Psoas muscle (tissue), 8 donors: ENCODE data around the gene ART3. TPM values are rescaled to one million over a fixed set of nuclear protein-coding genes. Genes with fewer than 3 reads are reported as not detected.

Experiments used
- ATAC-seq, 4 donors: fragments of 200-7000 bp; cut with Tn5 transposase; one replicate each; pipeline ENCODE4 v1.9.1; 2020; ENCODE audit warnings: moderate library complexity in 3 of 4, mild to moderate bottlenecking in 2 of 4
- DNase-seq, 2 donors: peaks; one replicate each; pipeline ENCODE4 v3.0.0-alpha.2; 2020
- H3K27ac ChIP-seq: fragments of 200-600 bp; one replicate; pipeline ENCODE4 v1.8.0; 2022
- H3K27me3 ChIP-seq, 3 donors: fragments of 200-600 bp in 1 of 3; one replicate each; pipeline versions ENCODE4 v1.6.1 to v1.8.0; 2013 to 2022; ENCODE audit warnings: low read length in 2 of 3, mild to moderate bottlenecking in 2 of 3, moderate library complexity in 1 of 3; ENCODE audit not compliant: insufficient read depth in 3 of 3
- H3K36me3 ChIP-seq, 2 donors: fragments of 200-600 bp in 1 of 2; one replicate each; pipeline versions ENCODE4 v1.6.1 to v1.8.0; 2013 to 2022; ENCODE audit warnings: low read depth in 1 of 2, mild to moderate bottlenecking in 1 of 2, moderate library complexity in 1 of 2; ENCODE audit not compliant: insufficient read depth in 1 of 2
- H3K4me1 ChIP-seq: fragments of 200-600 bp; one replicate; pipeline ENCODE4 v1.8.0; 2022
- H3K4me3 ChIP-seq: fragments of 200-600 bp; one replicate; pipeline ENCODE4 v1.8.0; 2022; ENCODE audit warnings: mild to moderate bottlenecking
- H3K9me3 ChIP-seq: fragments of 200-600 bp; one replicate; pipeline ENCODE4 v1.8.0; 2022
- WGBS, 3 donors: extraction: QIAGEN DNeasy Blood & Tissue Kit; methylation state at CpG; one replicate each; pipeline versions ENCODE4 v1.1.6 to v1.1.7; 2013; 5-methylcytosine and 5-hydroxymethylcytosine counted together
- intact Hi-C, 2 donors: fragments of 100-400 bp; cut with DNase I; formaldehyde crosslinking; loops; one replicate each; pipeline versions ENCODE4 v1.11.0 to v1.14.2; 2022
- polyA plus RNA-seq, 3 donors: library from polyadenylated mRNA; stranded (reverse); fragments of 200-250 nt; gene quantifications; one replicate each; pipeline ENCODE4 v1.2.3, GENCODE V29; 2013
- total RNA-seq, 4 donors: library from RNA; stranded (reverse); fragmentation: NEBNext Ultra II Directional in 2 of 4; extraction: Animal tissue kit (Norgen Biotek cat#: 25700) in 2 of 4; gene quantifications; one replicate each; pipeline versions ENCODE4 v1.2.1 to v1.2.4, GENCODE V29; 2021 to 2023
- TF ChIP-seq, protein P1 (sequence below): fragments of 200-600 bp; IDR thresholded peaks from one replicate; pipeline ENCODE4 v1.8.0; 2022; ENCODE audit warnings: antibody characterized with exemption
- donor health status: healthy with polysubstance abuse.
- donor health status: DM: no; HTN: no; CAD: no; lungs with moderate emphysema.
- donor health status: Bipolar disorder and iron deficiency.
- donor health status: healthy.
- donor health status: DM: yes; HTN: yes; CAD: no.
- donor health status: DM: no; HTN: no; CAD: no.
- donor health status: DM: no; HTN: no; CAD: no.
- donor health status: DM: yes; HTN: yes; CAD: no.

Gene ART3
- total and polyA plus RNA-seq, 7 donors: 33.1 to 218 (median 133) TPM

DNA sequence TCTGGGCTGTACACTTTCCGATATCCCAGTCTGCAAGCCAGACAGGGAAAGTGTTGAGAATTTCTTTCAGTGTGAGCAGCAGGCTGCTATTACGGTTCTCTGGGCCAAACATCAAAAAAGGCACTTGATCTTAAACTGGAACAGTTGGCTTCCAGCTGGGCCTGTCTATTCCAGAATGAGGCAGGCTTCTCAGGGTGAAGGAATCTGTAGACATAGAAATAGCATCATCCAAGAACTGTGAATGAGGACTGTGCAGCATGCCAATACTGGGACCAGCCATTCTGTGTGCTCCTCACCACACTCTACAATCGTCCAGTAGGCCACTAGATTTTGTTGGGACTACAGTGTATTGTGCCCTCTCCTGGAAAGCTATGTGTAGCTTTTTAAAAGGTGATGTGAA lies 31.1 kb downstream of the ART3 start:
- 16 to 35% (median 17%) methylated on average over 3 of the region's 3 CpGs for WGBS, 3 donors
- peak overlapping the region; percentile 42 for H3K27ac ChIP-seq
- TF ChIP-seq, protein P1, sequence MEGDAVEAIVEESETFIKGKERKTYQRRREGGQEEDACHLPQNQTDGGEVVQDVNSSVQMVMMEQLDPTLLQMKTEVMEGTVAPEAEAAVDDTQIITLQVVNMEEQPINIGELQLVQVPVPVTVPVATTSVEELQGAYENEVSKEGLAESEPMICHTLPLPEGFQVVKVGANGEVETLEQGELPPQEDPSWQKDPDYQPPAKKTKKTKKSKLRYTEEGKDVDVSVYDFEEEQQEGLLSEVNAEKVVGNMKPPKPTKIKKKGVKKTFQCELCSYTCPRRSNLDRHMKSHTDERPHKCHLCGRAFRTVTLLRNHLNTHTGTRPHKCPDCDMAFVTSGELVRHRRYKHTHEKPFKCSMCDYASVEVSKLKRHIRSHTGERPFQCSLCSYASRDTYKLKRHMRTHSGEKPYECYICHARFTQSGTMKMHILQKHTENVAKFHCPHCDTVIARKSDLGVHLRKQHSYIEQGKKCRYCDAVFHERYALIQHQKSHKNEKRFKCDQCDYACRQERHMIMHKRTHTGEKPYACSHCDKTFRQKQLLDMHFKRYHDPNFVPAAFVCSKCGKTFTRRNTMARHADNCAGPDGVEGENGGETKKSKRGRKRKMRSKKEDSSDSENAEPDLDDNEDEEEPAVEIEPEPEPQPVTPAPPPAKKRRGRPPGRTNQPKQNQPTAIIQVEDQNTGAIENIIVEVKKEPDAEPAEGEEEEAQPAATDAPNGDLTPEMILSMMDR: no peak
- H3K9me3 ChIP-seq: no peaks in the 10 kb centered on the region
- H3K36me3 ChIP-seq: peaks cover 0 to 88% of the 10 kb centered on the region in 2 donors
- H3K4me1 ChIP-seq: no peaks in the 10 kb centered on the region
- H3K27me3 ChIP-seq: no peaks in the 10 kb centered on the region
- intact Hi-C loops: no loop called here
- ATAC-seq (peak; percentile 60 to 82 (median 74)), DNase-seq (no peak)
- H3K4me3 ChIP-seq: no peak overlapping the region

DNA sequence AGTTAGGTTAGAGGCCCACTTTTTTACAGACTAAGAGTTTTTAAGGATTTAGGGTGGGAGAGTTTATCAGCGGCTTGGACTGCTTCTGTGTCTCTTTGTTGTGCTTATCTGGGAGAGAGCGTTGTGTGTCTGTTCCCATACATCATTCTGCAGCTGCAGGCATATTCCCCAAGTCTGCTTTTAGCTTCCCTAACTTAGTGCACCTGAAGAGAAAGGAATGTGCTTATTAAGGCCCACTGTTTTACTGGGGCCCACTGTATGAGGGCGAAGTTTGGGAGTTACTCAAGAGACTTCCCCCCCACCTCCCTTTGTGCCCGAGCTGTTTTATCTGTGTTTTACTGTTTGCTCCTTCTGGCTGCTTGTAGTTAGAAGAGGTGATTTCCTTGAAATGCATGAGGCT lies 31.9 kb downstream of the ART3 start:
- intact Hi-C loops: no loop called here
- ATAC-seq: no peak
- H3K4me1 ChIP-seq: no peaks in the 10 kb centered on the region
- TF ChIP-seq, protein P1: no peak
- peaks cover 0 to 88% of the 10 kb centered on the region in 2 donors for H3K36me3 ChIP-seq
- H3K4me3 ChIP-seq: no peak overlapping the region
- no peak overlapping the region for H3K27ac ChIP-seq
- H3K27me3 ChIP-seq: no peaks in the 10 kb centered on the region
- WGBS, 3 donors: 80 to 93% (median 83%) methylated on average over 4 of the region's 4 CpGs
- no peaks in the 10 kb centered on the region for H3K9me3 ChIP-seq
- no peak for DNase-seq

DNA sequence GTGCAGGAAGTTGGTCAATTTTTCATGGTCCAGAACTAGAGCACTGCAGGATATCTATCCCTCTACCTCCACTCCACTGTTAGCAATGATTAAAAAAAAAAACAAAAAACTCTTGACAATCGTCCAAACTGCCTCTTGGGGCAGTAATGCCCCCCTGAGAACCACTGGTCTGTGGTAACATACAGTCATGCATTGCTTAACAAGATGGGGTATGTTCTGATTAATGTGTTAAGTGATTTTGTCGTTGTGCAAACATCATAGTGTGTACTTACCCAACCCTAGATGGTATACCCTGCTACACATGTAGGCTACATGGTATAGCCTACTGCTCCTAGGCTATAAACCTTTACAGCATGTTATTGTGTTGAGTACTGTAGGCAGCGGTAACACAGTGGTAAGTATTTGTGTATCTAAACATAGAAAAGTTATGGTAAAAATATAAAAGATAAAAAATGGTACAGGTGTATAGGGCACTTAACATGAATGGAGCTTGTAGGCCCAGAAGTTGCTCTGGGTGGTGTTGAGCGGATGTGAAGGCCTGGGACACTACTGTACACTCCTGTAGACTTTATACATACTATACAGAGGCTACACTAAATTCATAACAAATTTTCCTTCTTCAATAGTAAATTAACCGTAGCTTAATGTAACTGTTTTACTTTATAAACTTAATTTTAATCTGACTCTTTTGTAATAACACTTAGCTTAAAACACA lies 34.1 kb downstream of the ART3 start:
- H3K27me3 ChIP-seq: no peaks in the 10 kb centered on the region
- H3K27ac ChIP-seq: no peak overlapping the region
- no peak for DNase-seq
- no peak for ATAC-seq
- H3K4me3 ChIP-seq: no peak overlapping the region
- peaks cover 7 to 91% of the 10 kb centered on the region in 2 donors for H3K36me3 ChIP-seq
- TF ChIP-seq, protein P1: no peak
- H3K9me3 ChIP-seq: no peaks in the 10 kb centered on the region
- intact Hi-C loops: no loop called here
- WGBS, 3 donors: 64 to 68% (median 65%) methylated on average over 5 of the region's 5 CpGs
- no peaks in the 10 kb centered on the region for H3K4me1 ChIP-seq

DNA sequence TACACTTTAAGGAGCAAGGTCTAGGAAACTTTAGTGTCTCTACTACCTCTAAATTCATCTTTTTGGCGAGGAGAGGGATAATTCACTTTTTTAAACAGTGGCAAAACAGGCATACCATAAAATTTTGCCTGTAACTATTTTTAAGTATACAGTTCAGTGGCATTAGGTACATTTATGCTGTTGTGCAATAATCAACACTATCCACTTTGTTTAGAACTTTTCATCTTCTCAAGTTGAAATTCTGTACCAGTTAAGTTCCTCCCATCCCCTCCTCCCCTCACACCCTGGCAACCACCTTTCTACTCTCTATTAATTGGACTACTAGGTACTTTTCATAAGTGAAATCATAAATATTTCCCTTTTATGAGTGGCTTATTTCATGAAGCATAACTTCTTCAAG lies 42.3 kb downstream of the ART3 start:
- TF ChIP-seq, protein P1: no peak
- no peak for ATAC-seq
- Histone ChIP-seq H3K27ac (no peak overlapping the region), H3K9me3 (no peaks in the 10 kb centered on the region), H3K4me1 (no peaks in the 10 kb centered on the region), H3K36me3 (peaks cover 7 to 91% of the 10 kb centered on the region in 2 donors), H3K27me3 (no peaks in the 10 kb centered on the region), H3K4me3 (no peak overlapping the region)
- DNase-seq: no peak
- intact Hi-C loops: loop anchor here in 1 of 2 donors (10.0 kb wide), 1 partner anchor 322 kb away; no protein-coding TSS in a partner anchor
- 98 to 100% (median 100%) methylated on average over 1 of the region's 1 CpG for WGBS, 3 donors
